Prostate gland (tissue), 2 donors: ENCODE results near the gene PAQR8. TPM values are rescaled to one million over a fixed set of nuclear protein-coding genes. Genes with fewer than 3 reads are reported as not detected.

Source experiments
- DNase-seq: peaks from one replicate; pipeline ENCODE4 v3.0.0-alpha.2; 2019; ENCODE audit warnings: low spot score
- H3K27ac ChIP-seq, 2 donors: fragments of 200-600 bp; sonication (generic); 2 replicates each; pipeline ENCODE4 v1.5.1; 2017 to 2019
- H3K27me3 ChIP-seq: fragments of 200-600 bp; sonication (generic); replicated peaks from 2 replicates; pipeline ENCODE4 v1.5.1; 2019; ENCODE audit not compliant: insufficient read depth
- H3K36me3 ChIP-seq, 2 donors: fragments of 200-600 bp; sonication (generic); 1 replicate in 1 of 2; 2 replicates in 1 of 2; pipeline versions ENCODE4 v1.5.1 to v1.8.1; 2017 to 2019
- H3K4me1 ChIP-seq: fragments of 200-600 bp; sonication (generic); replicated peaks from 2 replicates; pipeline ENCODE4 v1.5.1; 2019
- H3K4me3 ChIP-seq, 2 donors: fragments of 200-600 bp; sonication (generic); 2 replicates each; pipeline ENCODE4 v1.5.1; 2017 to 2019
- H3K9me3 ChIP-seq: fragments of 200-600 bp; sonication (generic); 2 replicates; pipeline ENCODE4 v1.5.1; 2017
- CTCF ChIP-seq, 4 experiments: fragments of 200-600 bp in 2 of 4; fragments of 450-650 bp in 2 of 4; sonication (generic) in 2 of 4; IDR thresholded peaks; 1 replicate in 3 of 4; 2 replicates in 1 of 4; pipeline ENCODE4 v1.5.1; 2016 to 2019; ENCODE audit warnings: antibody characterized with exemption in 4 of 4, mild to moderate bottlenecking in 2 of 4, moderate library complexity in 2 of 4
- POLR2A ChIP-seq: fragments of 450-650 bp; IDR thresholded peaks from one replicate; pipeline ENCODE4 v1.6.1; 2016; ENCODE audit warnings: antibody characterized with exemption, mild to moderate bottlenecking
- POLR2AphosphoS5 ChIP-seq: sonication (generic); formaldehyde crosslinking; IDR thresholded peaks from one replicate; pipeline ENCODE4 v1.6.1; 2017; ENCODE audit warnings: antibody characterized with exemption
- WGBS: methylation state at CpG from one replicate; pipeline ENCODE4 v1.1.5; 2018; 5-methylcytosine and 5-hydroxymethylcytosine counted together
- intact Hi-C: fragments of 100-400 bp; cut with DNase I; formaldehyde crosslinking; loops from one replicate; pipeline ENCODE4 v1.14.2; 2022
- total RNA-seq, 2 donors: library from RNA; depleted of rRNA; stranded (reverse); fragments of >200 nt; gene quantifications; one replicate each; pipeline ENCODE4 v1.1.0, GENCODE V29; 2016

Gene PAQR8
- total RNA-seq, 2 donors from 2014 or later: 9.9 to 15.8 TPM

DNA sequence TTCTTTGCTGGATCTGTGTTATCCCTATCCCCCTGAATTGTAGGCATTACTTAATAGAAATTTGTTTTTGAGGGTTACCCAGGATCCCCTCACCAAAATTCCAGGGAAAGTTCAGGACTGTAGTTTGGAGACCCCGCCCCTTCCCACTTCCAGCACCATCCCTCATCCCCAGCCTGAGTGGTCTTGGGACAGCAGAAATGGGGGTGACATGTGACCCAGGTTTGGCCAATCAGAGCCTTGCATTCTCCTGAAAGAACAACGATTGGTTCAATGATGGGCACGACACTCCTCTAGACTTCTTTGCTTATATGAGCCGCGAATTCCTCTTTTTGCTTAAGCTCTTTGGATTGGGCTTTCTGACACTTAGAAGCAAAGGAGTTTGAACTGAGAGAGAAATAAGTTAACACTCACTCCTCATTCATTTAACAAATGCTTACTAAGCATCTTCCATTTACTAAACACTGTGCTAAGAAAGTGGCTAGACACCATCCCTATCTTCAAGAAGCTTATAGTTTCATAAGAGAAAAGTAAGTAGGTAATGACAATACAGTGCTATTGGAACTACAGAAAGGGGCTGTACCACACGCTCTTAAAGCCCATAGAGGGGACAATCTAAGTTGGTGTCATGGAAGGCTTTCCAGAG, 24.9 kb upstream of the PAQR8 start:
- no peaks in the 10 kb centered on the region for H3K36me3 ChIP-seq
- DNase-seq: no peak
- TF ChIP-seq CTCF (IDR thresholded peaks at IDR 0.05) (no peak), POLR2A (no peak), POLR2AphosphoS5 (no peak)
- H3K4me3 ChIP-seq: no peak overlapping the region
- WGBS: 94% methylated on average over 6 of the region's 6 CpGs
- H3K27me3 ChIP-seq: no peaks in the 10 kb centered on the region
- H3K27ac ChIP-seq: no peak overlapping the region
- intact Hi-C loops: no loop called here
- H3K4me1 ChIP-seq: no peaks in the 10 kb centered on the region
- no peaks in the 10 kb centered on the region for H3K9me3 ChIP-seq

DNA sequence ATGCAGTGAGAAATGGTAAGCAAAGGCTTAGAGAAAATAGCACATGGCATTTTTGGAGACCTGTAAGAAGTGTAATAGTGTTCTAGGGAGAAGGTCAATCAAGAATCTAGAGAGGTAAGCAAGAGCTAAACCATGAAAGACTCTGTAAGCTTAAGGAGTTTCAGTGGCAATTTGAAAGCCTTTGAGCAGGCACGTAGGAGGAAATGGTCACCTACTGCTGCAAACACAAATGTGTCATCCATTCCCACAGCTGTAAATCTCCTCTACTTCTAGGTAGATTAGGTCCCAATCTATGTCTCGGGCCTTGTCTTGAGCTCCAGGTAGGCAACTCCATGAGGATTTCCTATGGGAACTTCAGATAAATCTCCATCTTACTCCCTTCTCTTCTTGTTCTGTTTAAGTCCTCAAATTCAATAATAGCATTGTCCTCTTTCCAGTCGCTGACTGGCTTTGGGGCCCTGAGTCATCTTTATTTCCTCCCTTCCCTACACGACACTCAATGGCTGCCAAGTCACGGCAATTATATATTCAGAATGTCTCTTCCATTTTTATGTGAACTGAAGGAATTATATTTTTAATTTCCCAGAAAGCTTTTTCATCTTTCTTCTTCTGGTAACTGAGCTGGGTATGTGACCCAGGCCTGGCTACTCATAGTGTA, 24.2 kb upstream of the PAQR8 start:
- 83% methylated on average over 5 of the region's 5 CpGs for WGBS
- Histone ChIP-seq H3K36me3 (no peaks in the 10 kb centered on the region), H3K4me3 (no peak overlapping the region), H3K27me3 (no peaks in the 10 kb centered on the region), H3K4me1 (no peaks in the 10 kb centered on the region), H3K9me3 (no peaks in the 10 kb centered on the region), H3K27ac (no peak overlapping the region)
- TF ChIP-seq POLR2AphosphoS5 (no peak), POLR2A (no peak), CTCF (IDR thresholded peaks at IDR 0.05) (no peak)
- no peak for DNase-seq
- intact Hi-C loops: no loop called here

GRCh38 chr6:52340603-52340880, 21.4 kb upstream of the PAQR8 start:
- no peak overlapping the region for H3K27ac ChIP-seq
- H3K9me3 ChIP-seq: no peaks in the 10 kb centered on the region
- H3K27me3 ChIP-seq: no peaks in the 10 kb centered on the region
- TF ChIP-seq CTCF (IDR thresholded peaks at IDR 0.05): no peak
- TF ChIP-seq POLR2A: no peak
- no peak for TF ChIP-seq POLR2AphosphoS5
- H3K4me1 ChIP-seq: no peaks in the 10 kb centered on the region
- H3K36me3 ChIP-seq: no peaks in the 10 kb centered on the region
- no peak for DNase-seq
- intact Hi-C loops: no loop called here
- no peak overlapping the region for H3K4me3 ChIP-seq

- DNase-seq: no peak
These were observed 20.2 kb upstream of the PAQR8 start for GRCh38 chr6:52341561-52342260.

More at GRCh38 chr6:52341561-52342260, 20.2 kb upstream of the PAQR8 start:
- no peak for TF ChIP-seq POLR2AphosphoS5
- no peak for TF ChIP-seq CTCF (IDR thresholded peaks at IDR 0.05)
- TF ChIP-seq POLR2A: no peak
- no peaks in the 10 kb centered on the region for H3K4me1 ChIP-seq
- H3K27ac ChIP-seq: no peak overlapping the region
- intact Hi-C loops: no loop called here
- no peaks in the 10 kb centered on the region for H3K36me3 ChIP-seq
- WGBS: 83% methylated on average over 2 of the region's 2 CpGs
- no peaks in the 10 kb centered on the region for H3K9me3 ChIP-seq
- no peaks in the 10 kb centered on the region for H3K27me3 ChIP-seq
- no peak overlapping the region for H3K4me3 ChIP-seq
